ENCODE results near the gene ARMS2. TPM values are rescaled to one million over a fixed set of nuclear protein-coding genes. Genes with fewer than 3 reads are reported as not detected.

The ARMS2 gene
- total RNA-seq, 1 experiment from 2014 or later, result not detected

GRCh38 chr10:122465401-122466040 is 11.1 kb downstream of the ARMS2 start:
- in situ Hi-C loops (cut with HindIII; ENCODE audit: low pct_unique_long_range_greater_than_20kb, low sequenced_read_pairs), result no loop called here
- DNase-seq (ENCODE audit: low read depth, low spot score), result no peak

- in situ Hi-C loops (cut with HindIII; ENCODE audit: low pct_unique_long_range_greater_than_20kb, low sequenced_read_pairs), result no loop called here
- DNase-seq (ENCODE audit: low read depth, low spot score), result no peak
These were observed 12.5 kb downstream of the ARMS2 start for GRCh38 chr10:122466951-122467381.

GRCh38 chr10:122467701-122468100 is 13.2 kb downstream of the ARMS2 start:
- in situ Hi-C loops (cut with HindIII; ENCODE audit: low pct_unique_long_range_greater_than_20kb, low sequenced_read_pairs), result no loop called here
- no peak for DNase-seq (ENCODE audit: low read depth, low spot score)

GRCh38 chr10:122468307-122468925 is 14.0 kb downstream of the ARMS2 start:
- in situ Hi-C loops (cut with HindIII; ENCODE audit: low pct_unique_long_range_greater_than_20kb, low sequenced_read_pairs), result no loop called here
- DNase-seq (ENCODE audit: low read depth, low spot score), result no peak

- peak; percentile 55 for DNase-seq (ENCODE audit: low read depth, low spot score)
- in situ Hi-C loops (cut with HindIII; ENCODE audit: low pct_unique_long_range_greater_than_20kb, low sequenced_read_pairs), result no loop called here
These were observed 14.7 kb downstream of the ARMS2 start for GRCh38 chr10:122468926-122469781.

- in situ Hi-C loops (cut with HindIII; ENCODE audit: low pct_unique_long_range_greater_than_20kb, low sequenced_read_pairs), result no loop called here
- DNase-seq (ENCODE audit: low read depth, low spot score), result no peak
These were observed 15.4 kb downstream of the ARMS2 start for GRCh38 chr10:122469848-122470247.

GRCh38 chr10:122471531-122472177 is 17.2 kb downstream of the ARMS2 start:
- no peak for DNase-seq (ENCODE audit: low read depth, low spot score)
- in situ Hi-C loops (cut with HindIII; ENCODE audit: low pct_unique_long_range_greater_than_20kb, low sequenced_read_pairs), result no loop called here

GRCh38 chr10:122473116-122473515 is 18.7 kb downstream of the ARMS2 start:
- in situ Hi-C loops (cut with HindIII; ENCODE audit: low pct_unique_long_range_greater_than_20kb, low sequenced_read_pairs), result no loop called here
- no peak for DNase-seq (ENCODE audit: low read depth, low spot score)

- in situ Hi-C loops (cut with HindIII; ENCODE audit: low pct_unique_long_range_greater_than_20kb, low sequenced_read_pairs), result no loop called here
- no peak for DNase-seq (ENCODE audit: low read depth, low spot score)
These were observed 19.8 kb downstream of the ARMS2 start for GRCh38 chr10:122474131-122474818.

GRCh38 chr10:122475100-122475499 is 20.6 kb downstream of the ARMS2 start:
- DNase-seq (ENCODE audit: low read depth, low spot score), result no peak
- in situ Hi-C loops (cut with HindIII; ENCODE audit: low pct_unique_long_range_greater_than_20kb, low sequenced_read_pairs), result no loop called here

GRCh38 chr10:122475591-122476332 is 21.3 kb downstream of the ARMS2 start:
- in situ Hi-C loops (cut with HindIII; ENCODE audit: low pct_unique_long_range_greater_than_20kb, low sequenced_read_pairs), result no loop called here
- no peak for DNase-seq (ENCODE audit: low read depth, low spot score)

GRCh38 chr10:122476333-122476695 is 21.9 kb downstream of the ARMS2 start:
- no peak for DNase-seq (ENCODE audit: low read depth, low spot score)
- in situ Hi-C loops (cut with HindIII; ENCODE audit: low pct_unique_long_range_greater_than_20kb, low sequenced_read_pairs), result no loop called here

- in situ Hi-C loops (cut with HindIII; ENCODE audit: low pct_unique_long_range_greater_than_20kb, low sequenced_read_pairs), result no loop called here
- no peak for DNase-seq (ENCODE audit: low read depth, low spot score)
These were observed 23.0 kb downstream of the ARMS2 start for GRCh38 chr10:122477436-122477835.

- in situ Hi-C loops (cut with HindIII; ENCODE audit: low pct_unique_long_range_greater_than_20kb, low sequenced_read_pairs), result no loop called here
- no peak for DNase-seq (ENCODE audit: low read depth, low spot score)
These were observed 24.5 kb downstream of the ARMS2 start for GRCh38 chr10:122478971-122479370.

GRCh38 chr10:122480146-122480833 is 25.8 kb downstream of the ARMS2 start:
- no peak for DNase-seq (ENCODE audit: low read depth, low spot score)
- in situ Hi-C loops (cut with HindIII; ENCODE audit: low pct_unique_long_range_greater_than_20kb, low sequenced_read_pairs), result no loop called here

GRCh38 chr10:122481296-122482056 is 27.0 kb downstream of the ARMS2 start:
- no peak for DNase-seq (ENCODE audit: low read depth, low spot score)

More at GRCh38 chr10:122481296-122482056, 27.0 kb downstream of the ARMS2 start:
- in situ Hi-C loops (cut with HindIII; ENCODE audit: low pct_unique_long_range_greater_than_20kb, low sequenced_read_pairs), result no loop called here
